ENCODE data around the gene SNX10. TPM values are rescaled to one million over a fixed set of nuclear protein-coding genes. Genes with fewer than 3 reads are reported as not detected.

SNX10 gene
- total and polyA plus RNA-seq, 2 of the 8 experiments (the other 6 are each of a cell fraction or from before 2014, with no cell fraction given), result 4.4 to 9.6 TPM

DNA sequence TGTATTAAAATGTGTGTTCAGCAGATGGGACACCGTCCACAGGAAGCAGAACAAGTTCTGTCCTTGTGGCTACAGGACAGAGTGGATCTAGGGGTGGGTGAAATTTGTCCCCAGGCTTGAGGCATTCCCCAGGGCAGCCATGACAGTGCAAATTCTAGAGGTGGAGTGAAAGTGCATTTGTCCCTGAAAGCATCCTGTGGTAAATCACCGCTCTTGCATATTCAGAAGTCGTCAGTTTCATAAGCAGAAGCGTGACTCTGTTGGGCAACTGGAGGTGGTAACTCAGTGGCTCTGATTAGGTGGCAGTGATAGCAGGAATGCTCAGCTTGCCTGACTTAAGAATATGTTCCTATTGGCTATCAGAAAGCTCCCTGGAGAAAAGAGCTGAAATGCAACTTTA lies 96.6 kb downstream of the SNX10 start:
- TF ChIP-seq POLR2A (IDR thresholded peaks at IDR 0.05; ENCODE audit: control extremely low read depth in 1 of 2, low read depth in 2 of 2, low read length in 2 of 2) (no peak), YY1 (IDR thresholded peaks at IDR 0.05; ENCODE audit: low read depth, low read length) (0 out of 2 replicates have a peak, but pooled peaks have one; percentile 33), CTBP2 (IDR thresholded peaks at IDR 0.05; ENCODE audit: borderline replicate concordance, insufficient read depth, insufficient read length, low read length) (no peak), NRF1 (IDR thresholded peaks at IDR 0.05; ENCODE audit: low read depth, low read length) (no peak)
- Histone ChIP-seq H3K4ac (replicated peaks; ENCODE audit: insufficient read length, low read depth, low read length) (no peak overlapping the region), H2AFZ (ENCODE audit: low read length) (0 out of 2 replicates have a peak overlapping the region, but pooled peaks have one; percentile 72), H3K4me2 (ENCODE audit: insufficient read depth in 1 of 2, low read depth in 2 of 2, low read length in 2 of 2) (no peak overlapping the region), H4K5ac (ENCODE audit: insufficient read length, low read depth, low read length) (no peak overlapping the region), H4K91ac (replicated peaks; ENCODE audit: insufficient read length, low read length) (no peak overlapping the region), H3K4me3 (ENCODE audit: extremely low read depth in 1 of 4, insufficient read depth in 2 of 4, low read depth in 3 of 4, low read length in 4 of 4) (no peak overlapping the region), H3K36me3 (ENCODE audit: control insufficient read depth in 2 of 4, insufficient read depth in 4 of 4, low read length in 3 of 4) (no peaks in the 10 kb centered on the region), H2AK5ac (ENCODE audit: low read depth, low read length) (no peak overlapping the region), H3K9ac (replicated peaks in 1 of 4; ENCODE audit: extremely low read depth in 1 of 4, low read depth in 3 of 4, low read length in 3 of 4) (no peak overlapping the region), H2BK5ac (ENCODE audit: low read depth, low read length) (no peak overlapping the region), H3K23me2 (ENCODE audit: low read depth, low read length) (no peaks in the 10 kb centered on the region), H3K56ac (replicated peaks; ENCODE audit: insufficient read length, low read depth, low read length) (no peak overlapping the region), H3K14ac (ENCODE audit: insufficient read length) (no peak overlapping the region), H4K20me1 (replicated peaks in 1 of 2; ENCODE audit: control insufficient read depth in 1 of 2, insufficient read depth in 2 of 2, low read length in 2 of 2) (no peaks in the 10 kb centered on the region), H3K4me1 (replicated peaks in 1 of 4; ENCODE audit: control insufficient read depth in 3 of 4, insufficient read depth in 4 of 4, low read length in 3 of 4) (peaks cover 0 to 5% (median 1%) of the 10 kb centered on the region in 4 experiments; a peak in 1 of 7 replicates), H3K23ac (ENCODE audit: insufficient read length) (no peak overlapping the region), H2BK20ac (ENCODE audit: low read length) (no peak overlapping the region), H3K79me2 (ENCODE audit: control insufficient read depth in 1 of 2, insufficient read depth in 2 of 2, low read length in 2 of 2) (no peaks in the 10 kb centered on the region), H2BK15ac (ENCODE audit: low read length) (no peak overlapping the region), H3K18ac (ENCODE audit: extremely low read depth, low read length) (0 out of 2 replicates have a peak overlapping the region, but pooled peaks have one; percentile 39), H3K9me3 (ENCODE audit: insufficient read depth in 2 of 2, low read depth in 1 of 2, low read length in 1 of 2) (no peaks in the 10 kb centered on the region), H3K27ac (ENCODE audit: low read depth, low read length) (no peak overlapping the region), H3K27me3 (replicated peaks in 1 of 4; ENCODE audit: control insufficient read depth in 3 of 4, extremely low read depth in 1 of 4, insufficient read depth in 3 of 4, low read length in 3 of 4) (no peaks in the 10 kb centered on the region), H3K79me1 (ENCODE audit: low read depth, low read length) (no peaks in the 10 kb centered on the region), H2BK120ac (replicated peaks; ENCODE audit: low read depth, low read length) (no peak overlapping the region), H2BK12ac (ENCODE audit: low read depth, low read length) (no peak overlapping the region), H4K8ac (ENCODE audit: extremely low read depth, insufficient read depth, low read length) (no peak overlapping the region)
- ChIA-PET CTCF (ENCODE audit: partially characterized antibody) (interaction anchor here (0.8 to 4.6 kb wide), 4 partner anchors 10 to 112 kb away, joined by 3 to 17 read pairs (median 8); no protein-coding TSS in a partner anchor), POLR2A (ENCODE audit: partially characterized antibody) (interaction anchor here (1.2 to 2.2 kb wide), 2 partner anchors 10 to 187 kb away, joined by 3 to 8 read pairs; partner anchors contain the start of gene CBX3)
- DNase-seq (ENCODE audit: low read depth in 1 of 2, low spot score in 2 of 2), result no peak
- 89% methylated on average over 4 of the region's 4 CpGs; no CpG with 5 or more reads in 1 of the 2 experiments for WGBS, 2 experiments (ENCODE audit: extremely low coverage in 1 of 2, insufficient coverage in 1 of 2, insufficient read length in 1 of 2, insufficient replicate concordance in 2 of 2, low coverage in 1 of 2, low lambda C conversion rate in 2 of 2, missing lambda C conversion rate in 1 of 2)
- no peak for FAIRE-seq

All from H1 (cell line).